Right renal pelvis (tissue), 4 donors: Measurements from ENCODE around the gene PRPF8. TPM values are rescaled to one million over a fixed set of nuclear protein-coding genes. Genes with fewer than 3 reads are reported as not detected.
A peak's percentile ranks its signal among the peaks of the same experiment; 100 is the strongest.
"Not testable (repeated sequence)": the region's sequence is repeated elsewhere in the genome, so short reads cannot be mapped to it uniquely, and the experiment has no call there.

Experiments
- DNase-seq, 4 donors: peaks; one replicate each; pipeline ENCODE4 v3.0.0-alpha.2; 2013; ENCODE audit warnings: low read depth in 4 of 4, low spot score in 3 of 4, missing footprints in 1 of 4
- polyA plus RNA-seq, 4 donors: library from polyadenylated mRNA; unstranded; fragments of 120-200 nt; gene quantifications; one replicate each; pipeline ENCODE4 v1.2.1, GENCODE V29; 2013; ENCODE audit not compliant: insufficient read length in 4 of 4

The PRPF8 gene
- 100 to 1,000 TPM; 271 to 310 (median 285) TPM for polyA plus RNA-seq

DNA sequence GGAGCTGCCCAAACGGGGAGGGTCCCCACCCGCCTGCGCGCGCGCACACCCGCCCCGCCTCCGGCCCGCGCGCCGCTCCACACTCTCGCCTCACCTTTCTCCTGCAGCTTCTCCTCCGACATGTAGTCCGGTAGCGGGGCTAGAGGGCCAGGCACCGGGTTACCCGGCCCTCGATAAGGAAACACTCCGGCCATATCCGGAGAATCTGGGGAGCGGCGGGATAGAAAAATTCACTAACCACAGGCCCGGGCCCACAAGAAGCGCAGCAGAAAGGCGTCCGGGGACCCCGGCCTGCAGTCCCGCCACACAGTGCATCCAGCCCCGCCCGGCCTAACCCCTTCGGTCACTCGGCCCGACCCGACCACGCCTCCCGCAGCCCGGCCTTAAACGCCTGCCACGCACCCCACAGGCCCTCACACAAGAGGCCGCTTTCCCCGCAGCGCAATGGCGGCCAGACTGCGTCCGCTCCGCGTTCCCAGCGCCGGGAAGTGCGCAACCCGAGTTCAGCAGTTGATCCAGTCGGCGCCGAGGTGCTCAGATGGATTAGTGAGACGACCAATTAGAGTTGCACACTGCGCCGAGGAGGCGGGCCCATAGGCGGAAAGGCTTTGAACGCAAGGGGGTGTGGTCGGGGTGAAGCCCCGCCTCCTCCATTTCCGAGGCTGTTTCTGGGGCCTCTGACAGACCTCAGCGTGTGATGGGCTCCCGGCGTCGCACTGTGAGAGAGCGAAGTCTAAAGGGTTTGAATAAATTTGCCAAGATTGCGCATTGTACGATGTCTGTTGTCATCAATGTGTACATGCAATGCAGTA is at the start of gene PRPF8:
Gene PRPF8, minus strand, starts transcription at position 490 of the 812 bp plus-strand sequence. Its CDS starts 296 bp downstream, at position 194.
- peak; percentile 95 to 97 (median 96) for DNase-seq

DNA sequence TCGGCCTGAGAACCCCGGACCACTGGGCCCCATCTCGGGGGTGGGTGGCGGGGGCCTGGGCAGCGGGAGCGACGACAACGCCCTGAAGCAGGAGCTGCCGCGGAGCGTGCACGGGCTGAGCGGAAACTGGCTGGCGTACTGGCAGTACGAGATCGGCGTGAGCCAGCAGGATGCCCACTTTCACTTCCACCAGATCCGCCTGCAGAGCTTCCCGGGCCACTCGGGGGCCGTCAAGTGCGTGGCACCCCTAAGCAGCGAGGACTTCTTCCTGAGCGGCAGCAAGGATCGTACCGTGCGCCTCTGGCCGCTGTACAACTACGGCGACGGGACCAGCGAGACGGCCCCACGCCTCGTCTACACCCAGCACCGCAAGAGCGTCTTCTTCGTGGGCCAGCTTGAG is 49.1 kb upstream of the PRPF8 start:
- no peak for DNase-seq

DNA sequence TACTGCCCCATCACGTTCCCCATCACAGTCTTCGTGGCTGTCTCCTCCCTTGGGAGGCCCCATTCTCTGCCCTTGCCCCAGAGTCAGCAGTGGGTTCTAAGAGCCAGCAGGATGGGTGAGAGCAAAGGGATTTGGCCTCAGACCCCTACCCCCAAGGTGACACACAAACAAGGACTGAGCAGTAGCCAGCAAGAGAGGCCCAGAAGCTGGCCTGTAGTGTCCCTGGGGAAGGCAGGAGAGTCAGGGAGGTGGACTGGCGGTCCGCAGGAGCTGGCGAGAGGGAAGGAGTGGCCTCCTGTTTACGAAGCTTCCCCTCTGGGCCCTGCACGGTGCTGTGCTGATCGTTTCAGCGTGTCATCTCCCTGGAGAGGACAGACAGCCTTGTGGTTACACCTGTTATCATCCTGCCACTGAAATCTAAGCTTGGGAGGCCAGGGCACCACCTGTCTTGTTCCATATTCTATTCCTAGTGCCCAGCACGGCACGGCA is 48.2 kb upstream of the PRPF8 start:
- no peak for DNase-seq

DNA sequence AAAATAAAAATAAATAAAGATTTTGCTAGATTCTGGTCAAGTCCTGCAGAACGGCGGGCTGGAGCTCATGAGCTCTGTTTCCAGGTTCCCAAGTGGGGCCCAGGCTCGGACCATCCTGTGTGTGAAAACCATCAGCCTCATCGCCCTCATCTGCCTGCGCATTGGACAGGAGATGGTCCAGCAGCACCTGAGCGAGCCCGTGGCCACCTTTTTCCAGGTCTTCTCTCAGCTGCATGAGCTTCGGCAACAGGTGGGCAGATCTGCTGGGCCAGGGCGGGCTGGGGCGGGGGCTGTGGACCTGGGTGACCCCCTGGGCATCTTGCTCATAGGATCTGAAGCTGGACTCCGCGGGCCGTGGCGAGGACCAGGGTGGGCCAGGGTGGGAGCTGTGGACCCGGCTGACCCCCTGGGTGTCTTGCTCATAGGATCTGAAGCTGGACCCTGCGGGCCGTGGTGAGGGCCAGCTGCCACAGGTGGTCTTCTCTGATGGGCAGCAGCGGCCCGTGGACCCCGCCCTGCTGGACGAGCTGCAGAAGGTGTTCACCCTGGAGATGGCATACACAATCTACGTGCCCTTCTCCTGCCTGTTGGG is 47.7 kb upstream of the PRPF8 start:
- DNase-seq: no peak

DNA sequence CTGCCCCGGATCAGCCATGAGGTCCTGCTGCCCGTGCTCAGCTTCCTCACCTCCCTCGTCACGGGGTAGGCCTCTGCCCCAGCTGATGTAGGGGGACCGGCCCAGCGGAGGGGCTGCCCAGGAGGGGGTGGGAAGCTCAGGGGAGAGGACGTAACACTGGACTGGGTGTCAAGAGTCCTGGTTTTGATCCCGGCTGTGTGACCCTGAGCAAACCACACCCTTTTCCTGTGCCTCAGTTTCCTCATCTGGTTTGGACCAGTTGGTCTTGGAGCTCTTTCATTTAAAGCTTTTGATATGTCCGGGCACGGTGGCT is 46.5 kb upstream of the PRPF8 start:
- no peak for DNase-seq

DNA sequence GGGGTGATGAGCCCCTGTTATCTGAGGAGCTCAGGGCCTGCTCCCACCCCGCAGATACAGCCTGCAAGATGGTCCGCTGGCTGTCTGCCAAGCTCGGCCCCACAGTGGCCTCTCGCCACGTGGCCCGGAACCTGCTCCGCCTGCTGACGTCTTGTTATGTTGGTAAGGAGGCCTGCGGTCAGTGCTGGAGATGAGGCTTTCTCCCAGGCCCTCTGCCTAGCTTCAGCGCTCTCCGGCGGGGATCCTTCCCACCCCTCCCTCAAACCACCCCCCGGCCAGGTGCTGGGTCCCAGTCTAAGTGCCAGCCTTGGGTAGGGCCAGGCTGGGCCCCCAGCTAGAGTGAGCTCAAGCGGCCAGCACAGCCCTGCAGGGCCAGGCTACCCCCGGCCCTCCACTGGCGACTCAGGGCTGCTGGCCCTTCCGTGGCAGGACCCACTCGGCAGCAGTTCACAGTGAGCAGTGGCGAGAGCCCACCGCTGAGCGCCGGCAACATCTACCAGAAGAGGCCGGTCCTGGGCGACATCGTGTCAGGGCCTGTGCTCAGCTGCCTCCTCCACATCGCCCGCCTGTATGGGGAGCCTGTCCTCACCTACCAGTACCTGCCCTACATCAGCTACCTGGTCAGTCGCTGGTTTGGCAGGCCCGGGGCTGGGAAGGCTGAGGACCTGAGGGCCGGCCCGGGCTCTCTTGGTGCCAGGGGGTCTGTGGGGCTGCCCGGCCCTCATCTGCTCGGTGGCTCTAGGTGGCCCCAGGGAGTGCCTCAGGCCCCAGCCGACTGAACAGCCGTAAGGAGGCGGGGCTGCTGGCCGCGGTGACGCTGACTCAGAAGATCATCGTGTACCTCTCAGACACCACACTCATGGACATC is 45.9 kb upstream of the PRPF8 start:
- DNase-seq: no peak

DNA sequence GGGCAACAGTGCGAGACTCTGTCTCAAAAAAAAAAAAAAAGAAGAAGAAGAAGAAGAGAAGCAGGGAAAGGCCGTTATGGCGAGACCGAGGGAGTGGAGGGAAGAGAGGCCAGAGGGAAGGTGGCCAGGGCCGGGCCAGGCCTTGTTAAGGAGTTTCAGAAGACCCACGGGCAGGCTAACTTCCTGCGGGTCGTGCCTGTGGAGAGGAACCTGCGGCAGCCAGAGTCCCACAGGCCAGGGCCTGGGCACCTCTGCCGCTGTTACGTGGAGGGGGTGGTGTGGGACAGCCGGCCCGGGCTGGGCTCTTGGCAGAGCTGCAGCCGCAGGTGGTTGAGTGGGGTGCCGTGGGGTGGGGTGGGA is 45.3 kb upstream of the PRPF8 start:
- DNase-seq: no peak

DNA sequence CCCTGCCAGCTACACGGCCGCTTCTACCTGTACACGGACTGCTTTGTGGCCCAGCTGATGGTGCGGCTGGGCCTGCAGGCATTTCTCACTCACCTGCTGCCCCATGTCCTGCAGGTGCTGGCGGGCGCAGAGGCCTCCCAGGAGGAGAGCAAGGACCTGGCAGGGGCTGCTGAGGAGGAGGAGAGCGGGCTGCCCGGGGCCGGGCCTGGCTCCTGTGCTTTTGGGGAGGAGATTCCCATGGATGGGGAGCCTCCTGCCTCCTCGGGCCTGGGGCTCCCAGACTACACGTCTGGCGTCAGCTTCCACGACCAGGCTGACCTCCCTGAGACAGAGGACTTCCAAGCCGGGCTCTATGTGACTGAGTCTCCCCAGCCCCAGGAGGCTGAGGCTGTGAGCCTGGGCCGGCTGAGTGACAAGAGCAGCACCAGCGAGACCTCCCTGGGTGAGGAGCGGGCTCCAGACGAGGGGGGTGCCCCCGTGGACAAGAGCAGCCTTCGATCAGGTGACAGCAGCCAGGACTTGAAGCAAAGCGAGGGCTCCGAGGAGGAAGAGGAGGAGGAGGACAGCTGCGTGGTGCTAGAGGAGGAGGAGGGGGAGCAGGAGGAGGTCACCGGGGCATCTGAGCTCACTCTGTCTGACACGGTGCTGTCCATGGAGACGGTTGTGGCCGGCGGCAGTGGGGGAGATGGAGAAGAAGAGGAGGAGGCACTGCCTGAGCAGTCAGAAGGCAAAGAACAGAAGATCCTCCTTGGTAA is 43.4 kb upstream of the PRPF8 start:
- DNase-seq: no peak

DNA sequence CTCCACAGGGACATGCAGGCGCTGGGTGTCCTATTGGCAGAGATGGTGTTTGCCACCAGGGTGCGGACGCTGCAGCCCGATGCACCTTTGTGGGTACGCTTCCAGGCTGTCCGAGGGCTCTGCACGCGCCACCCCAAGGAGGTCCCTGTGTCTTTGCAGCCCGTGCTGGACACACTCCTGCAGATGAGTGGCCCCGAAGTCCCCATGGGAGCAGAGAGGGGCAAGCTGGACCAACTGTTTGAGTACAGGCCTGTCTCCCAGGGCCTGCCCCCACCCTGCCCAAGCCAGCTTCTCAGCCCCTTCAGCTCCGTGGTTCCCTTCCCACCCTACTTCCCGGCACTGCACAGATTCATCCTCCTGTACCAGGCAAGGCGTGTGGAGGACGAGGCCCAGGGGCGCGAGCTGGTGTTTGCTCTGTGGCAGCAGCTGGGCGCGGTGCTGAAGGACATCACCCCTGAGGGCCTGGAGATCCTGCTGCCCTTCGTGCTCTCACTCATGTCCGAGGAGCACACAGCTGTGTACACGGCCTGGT is 42.7 kb upstream of the PRPF8 start:
- DNase-seq: no peak

DNA sequence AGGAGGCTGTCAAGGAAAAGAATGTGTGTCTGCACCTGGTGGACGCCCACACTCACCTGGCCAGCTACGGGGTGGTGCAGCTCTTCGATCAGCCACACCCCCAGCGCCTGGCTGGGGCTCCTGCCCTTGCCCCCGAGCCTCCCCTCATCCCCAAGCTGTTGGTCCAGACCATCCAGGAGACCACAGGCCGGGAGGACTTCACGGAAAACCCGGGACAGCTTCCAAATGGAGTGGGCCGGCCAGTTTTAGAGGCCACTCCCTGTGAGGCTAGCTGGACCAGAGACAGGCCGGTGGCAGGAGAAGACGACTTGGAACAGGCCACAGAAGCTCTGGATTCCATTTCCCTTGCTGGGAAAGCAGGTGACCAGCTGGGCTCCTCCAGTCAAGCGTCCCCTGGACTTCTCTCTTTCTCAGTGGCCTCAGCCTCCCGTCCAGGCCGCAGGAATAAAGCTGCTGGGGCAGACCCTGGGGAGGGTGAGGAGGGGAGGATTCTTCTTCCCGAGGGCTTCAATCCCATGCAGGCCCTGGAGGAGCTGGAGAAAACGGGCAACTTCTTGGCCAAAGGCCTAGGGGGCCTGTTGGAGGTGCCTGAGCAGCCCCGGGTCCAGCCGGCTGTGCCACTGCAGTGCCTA is 42.1 kb upstream of the PRPF8 start:
- no peak for DNase-seq

DNA sequence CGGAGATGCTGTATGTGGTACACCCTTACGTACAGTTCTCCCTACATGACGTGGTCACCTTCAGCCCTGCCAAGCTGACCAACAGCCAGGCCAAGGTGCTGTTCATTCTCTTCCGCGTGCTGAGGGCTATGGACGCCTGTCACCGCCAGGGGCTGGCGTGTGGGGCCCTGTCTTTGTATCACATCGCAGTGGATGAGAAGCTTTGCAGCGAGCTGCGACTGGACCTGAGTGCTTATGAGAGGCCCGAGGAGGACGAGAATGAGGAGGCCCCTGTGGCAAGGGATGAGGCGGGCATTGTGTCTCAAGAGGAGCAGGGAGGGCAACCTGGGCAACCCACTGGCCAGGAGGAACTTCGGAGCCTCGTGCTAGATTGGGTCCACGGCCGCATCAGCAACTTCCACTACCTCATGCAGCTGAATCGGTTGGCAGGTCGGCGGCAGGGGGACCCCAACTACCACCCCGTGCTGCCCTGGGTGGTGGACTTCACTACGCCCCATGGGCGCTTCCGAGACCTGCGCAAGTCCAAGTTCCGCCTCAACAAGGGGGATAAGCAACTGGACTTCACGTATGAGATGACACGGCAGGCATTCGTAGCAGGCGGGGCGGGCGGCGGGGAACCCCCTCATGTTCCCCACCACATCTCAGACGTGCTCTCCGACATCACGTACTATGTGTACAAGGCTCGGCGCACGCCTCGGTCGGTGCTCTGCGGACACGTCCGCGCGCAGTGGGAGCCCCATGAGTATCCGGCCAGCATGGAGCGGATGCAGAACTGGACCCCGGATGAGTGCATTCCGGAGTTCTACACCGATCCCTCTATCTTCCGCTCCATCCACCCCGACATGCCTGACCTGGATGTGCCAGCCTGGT is 41.2 kb upstream of the PRPF8 start:
- DNase-seq: no peak

DNA sequence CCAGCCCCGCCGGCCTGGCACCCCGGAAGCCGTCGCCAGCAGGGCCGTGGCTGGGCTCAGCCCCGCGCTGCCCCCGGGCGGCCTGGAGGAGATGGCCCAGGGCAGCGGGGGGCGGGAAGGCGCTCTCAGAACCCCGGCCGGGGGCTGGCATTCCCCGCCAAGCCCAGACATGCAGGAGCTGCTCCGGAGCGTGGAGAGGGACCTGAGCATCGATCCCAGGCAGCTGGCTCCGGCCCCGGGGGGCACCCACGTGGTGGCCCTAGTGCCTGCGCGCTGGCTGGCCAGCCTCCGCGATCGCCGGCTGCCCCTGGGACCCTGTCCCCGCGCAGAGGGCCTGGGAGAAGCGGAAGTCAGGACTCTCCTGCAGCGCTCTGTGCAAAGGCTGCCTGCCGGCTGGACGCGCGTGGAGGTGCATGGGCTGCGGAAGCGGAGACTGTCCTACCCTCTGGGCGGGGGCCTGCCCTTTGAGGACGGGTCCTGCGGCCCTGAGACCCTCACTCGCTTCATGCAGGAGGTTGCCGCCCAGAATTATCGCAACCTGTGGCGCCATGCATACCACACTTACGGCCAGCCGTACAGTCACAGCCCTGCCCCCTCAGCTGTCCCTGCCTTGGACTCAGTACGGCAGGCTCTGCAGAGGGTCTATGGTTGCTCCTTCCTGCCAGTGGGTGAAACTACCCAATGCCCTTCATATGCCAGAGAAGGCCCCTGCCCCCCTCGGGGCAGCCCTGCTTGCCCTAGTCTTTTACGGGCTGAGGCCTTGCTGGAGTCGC is 40.4 kb upstream of the PRPF8 start:
- no peak for DNase-seq

DNA sequence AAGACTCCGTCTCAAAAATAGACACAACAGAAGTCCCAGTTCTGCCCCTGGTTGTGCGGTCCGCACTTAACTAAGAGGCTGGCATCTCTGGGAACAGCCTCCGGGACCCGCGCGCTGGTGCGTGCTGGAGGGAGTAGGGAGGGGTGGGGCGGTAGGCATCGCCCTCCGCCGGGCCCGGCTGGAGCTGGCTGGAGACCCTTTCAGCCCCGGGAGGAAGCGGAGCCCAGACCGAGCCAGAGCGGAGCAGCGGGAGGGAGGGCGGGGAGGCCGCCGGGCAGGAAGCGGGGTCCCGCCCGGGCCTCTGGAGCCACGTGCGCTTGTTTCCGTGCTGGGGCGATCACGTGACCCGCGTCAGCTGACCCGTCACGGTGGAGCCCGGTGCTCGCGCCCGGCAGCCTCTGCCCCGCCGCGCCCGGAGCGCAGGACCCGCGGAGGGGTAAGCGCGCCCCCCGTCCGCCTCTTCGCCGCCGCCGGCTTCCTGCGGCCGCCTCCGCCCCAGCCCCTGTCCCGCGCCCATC is 39.7 kb upstream of the PRPF8 start, which contains the start of gene WDR81:
Gene WDR81, plus strand, starts transcription at position 354 of the 518 bp plus-strand sequence. CDS start 256 bp downstream, outside the sequence.
- DNase-seq: peak in 2 of 4 donors; percentile 71 to 73

DNA sequence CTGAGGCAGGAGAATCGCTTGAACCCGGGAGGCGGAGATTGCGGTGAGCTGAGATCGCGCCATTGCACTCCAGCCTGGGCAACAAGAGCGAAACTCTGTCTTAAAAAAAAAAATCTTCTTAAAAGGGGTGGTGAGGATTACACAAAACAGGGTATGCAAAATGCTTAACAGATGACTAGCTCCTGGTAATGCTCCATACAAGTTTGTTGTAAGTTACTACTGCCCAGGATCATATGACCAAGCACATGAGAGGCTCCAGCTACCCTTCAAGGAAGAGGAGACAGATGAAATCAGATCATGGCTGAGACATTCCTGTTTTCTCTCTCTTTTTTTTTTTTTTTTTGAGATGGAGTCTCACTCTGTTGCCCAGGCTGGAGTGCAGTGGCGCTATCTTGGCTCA is 37.4 kb upstream of the PRPF8 start:
- DNase-seq: not testable (repeated sequence)

DNA sequence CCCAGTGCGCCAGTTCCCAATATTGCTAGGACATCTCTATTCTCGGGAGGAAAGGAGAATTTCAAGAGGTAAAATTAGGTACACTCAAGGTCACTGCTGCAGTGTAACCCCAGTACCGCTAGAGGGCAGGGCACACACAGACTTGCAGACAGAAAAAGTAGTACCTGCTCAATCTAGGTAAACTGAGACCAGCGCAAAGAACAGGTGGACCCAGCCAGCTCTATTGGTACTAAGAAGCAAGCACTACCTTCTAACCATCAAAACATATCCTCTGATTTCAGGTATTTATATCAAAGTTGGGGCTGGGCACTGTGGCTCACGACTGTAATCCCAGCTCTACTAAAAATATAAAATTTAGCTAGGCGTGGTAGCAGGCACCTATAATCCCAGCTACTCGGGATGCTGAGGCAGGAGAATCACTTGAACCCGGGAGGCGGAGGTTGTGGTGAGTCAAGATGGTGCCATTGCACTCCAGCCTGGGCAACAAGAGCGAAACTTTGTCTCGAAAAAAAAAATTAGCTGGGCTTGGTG is 36.3 kb upstream of the PRPF8 start:
- no peak for DNase-seq

DNA sequence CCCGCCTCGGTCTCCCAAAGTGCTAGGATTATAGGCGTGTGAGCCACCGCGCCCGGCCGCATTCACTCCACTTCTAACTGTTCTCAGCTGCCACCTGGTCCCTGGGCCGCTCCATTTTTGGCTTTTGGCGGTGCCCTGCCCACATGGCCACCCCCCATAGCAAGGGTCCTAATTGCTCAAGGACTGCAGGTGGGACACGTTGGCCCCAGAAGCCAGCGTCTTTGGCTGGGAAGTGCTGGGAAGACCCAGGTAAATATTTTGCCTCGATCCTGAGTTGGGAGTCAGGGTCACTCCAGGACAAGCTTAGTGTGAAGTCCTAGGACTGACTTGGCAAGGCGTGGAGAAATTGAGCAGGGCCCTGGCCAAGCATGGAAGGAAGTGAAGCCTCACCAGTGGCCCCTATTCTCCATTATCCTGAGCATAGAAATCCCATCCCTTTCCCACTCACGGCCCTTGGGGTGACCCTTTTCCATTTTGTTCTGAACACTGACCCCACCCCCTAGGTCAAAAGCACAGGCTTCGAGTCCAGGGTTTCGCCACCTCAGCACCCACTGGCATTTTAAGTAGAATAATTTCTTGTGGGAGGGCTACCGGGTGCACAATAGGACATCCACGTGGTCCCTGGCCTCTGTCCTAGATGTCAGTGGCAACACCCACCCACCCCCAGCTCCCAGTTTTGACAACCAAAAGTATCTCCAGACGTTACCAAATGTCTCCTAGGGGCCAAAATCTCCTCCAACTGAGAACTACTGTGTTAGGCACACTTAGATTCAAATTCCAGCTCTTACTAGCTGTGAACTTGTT is 33.9 kb upstream of the PRPF8 start:
- no peak for DNase-seq
